H7 (cell line): ENCODE measurements around the gene NSUN6. TPM values are rescaled to one million over a fixed set of nuclear protein-coding genes. Genes with fewer than 3 reads are reported as not detected.
"Not testable (repeated sequence)": the region's sequence is repeated elsewhere in the genome, so short reads cannot be mapped to it uniquely, and the experiment has no call there.

Experiments
- DNase-seq: peaks from one replicate; pipeline ENCODE4 v3.0.0; 2012
- H3K27me3 ChIP-seq: 2 replicates; pipeline ENCODE4 v1.6.0; 2011; ENCODE audit warnings: mild to moderate bottlenecking, low read length; ENCODE audit not compliant: control insufficient read depth, insufficient read depth
- H3K36me3 ChIP-seq: replicated peaks from 2 replicates; pipeline ENCODE4 v1.5.1; 2011; ENCODE audit warnings: low read length; ENCODE audit not compliant: control insufficient read depth, insufficient read depth
- H3K4me3 ChIP-seq: 2 replicates; pipeline ENCODE4 v1.5.1; 2011; ENCODE audit warnings: low read depth, mild to moderate bottlenecking, control low read depth, low read length, moderate library complexity; ENCODE audit not compliant: insufficient read depth
- total RNA-seq: library from RNA; depleted of rRNA; stranded (reverse); fragments of >200 nt; shearing (Covaris generic); gene quantifications from 2 replicates; pipeline ENCODE4 v1.2.3, GENCODE V29; 2014

NSUN6 gene
- total RNA-seq, 1 experiment from 2014 or later: 7.2 TPM

DNA sequence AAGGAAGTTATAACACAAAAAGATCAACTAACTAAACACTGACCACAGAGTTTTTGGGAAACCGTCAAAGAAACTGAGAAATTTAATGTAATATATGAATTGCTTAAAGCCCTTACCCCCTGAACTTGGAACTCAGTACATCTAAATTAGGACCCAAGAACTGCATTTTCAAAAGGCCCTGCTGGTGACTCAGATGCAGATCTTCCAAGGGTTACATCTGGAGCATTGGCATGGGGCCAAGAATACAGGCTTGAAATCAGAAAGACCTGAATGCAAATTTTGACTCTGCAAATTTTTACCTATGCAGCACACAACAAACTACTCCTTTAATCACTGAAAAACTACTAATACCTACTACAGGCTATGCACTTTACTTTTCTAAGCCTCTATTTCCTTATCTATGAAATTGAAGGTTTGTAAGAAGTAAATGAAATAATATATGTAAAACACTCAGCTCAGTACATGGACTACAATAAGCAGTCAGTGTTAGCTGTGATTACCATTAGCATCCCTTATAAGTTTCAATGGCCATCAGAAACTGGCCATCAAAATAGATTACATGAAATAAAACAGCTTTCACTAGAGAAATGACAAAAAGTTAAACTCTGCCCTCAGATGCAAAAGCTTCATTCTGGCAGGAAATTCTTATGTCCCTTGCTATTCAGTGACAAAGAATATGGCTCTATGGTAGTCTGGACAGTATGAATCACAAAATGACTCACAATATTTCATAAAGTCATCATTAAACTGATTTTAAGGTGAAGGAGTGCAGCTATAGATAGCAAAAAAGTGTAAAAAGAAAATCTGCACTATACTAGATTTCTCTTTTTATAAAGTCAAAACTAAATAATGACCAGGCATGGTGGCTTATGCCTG lies 43.6 kb downstream of the NSUN6 start:
- no peak for DNase-seq
- Histone ChIP-seq H3K27me3 (no peaks in the 10 kb centered on the region), H3K4me3 (no peak overlapping the region), H3K36me3 (peaks cover 1% of the 10 kb centered on the region)

DNA sequence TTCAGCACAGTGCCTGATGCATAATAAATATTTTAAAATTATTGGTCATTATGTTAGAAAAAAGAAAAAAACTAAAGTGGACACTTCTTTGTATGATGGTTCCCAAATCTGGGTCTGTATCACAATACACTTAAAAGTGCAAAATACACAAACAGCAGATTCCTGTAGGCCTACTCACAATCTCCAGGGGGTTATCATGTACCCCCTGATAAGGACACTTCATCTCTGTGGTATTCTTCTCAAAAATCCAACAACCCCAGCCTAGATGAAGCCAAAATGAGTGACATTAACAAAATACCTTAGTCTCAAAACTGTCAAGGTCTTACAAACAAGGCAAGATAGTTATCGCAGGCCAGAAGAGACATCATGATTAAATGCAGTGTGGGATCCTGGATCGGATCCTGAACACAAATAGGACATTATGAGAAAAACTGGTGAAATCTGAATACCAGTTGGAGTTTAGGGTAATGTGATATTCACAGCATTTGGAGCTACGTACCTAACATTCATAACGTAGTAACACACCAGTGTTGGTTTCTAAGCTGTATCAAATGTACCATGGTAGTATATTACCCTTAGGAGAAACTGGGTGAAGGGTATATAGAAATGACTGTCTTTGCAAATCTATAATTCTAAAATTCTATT lies 45.2 kb downstream of the NSUN6 start:
- H3K27me3 ChIP-seq: no peaks in the 10 kb centered on the region
- no peak for DNase-seq

DNA sequence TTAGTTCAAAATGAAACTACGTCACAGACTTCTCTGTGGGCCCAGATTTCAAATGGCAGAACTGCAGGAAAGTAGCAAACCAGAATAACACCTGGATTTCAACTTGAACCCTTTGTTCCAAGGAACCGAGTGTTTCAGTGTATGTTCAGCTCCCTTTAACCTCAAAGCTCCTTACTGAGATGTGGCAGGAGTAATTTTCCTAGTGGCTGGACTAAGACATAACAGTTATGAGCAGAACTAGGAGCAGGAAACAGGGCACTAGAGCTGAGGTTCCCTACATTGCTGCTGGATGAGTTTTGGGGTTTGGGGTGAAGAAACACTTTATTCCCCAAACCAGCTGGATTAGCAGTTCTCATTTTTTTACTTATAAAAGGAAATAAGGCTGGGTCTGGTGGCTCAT lies 50.1 kb downstream of the NSUN6 start:
- no peaks in the 10 kb centered on the region for H3K27me3 ChIP-seq

More for the DNA sequence above, 45.2 kb downstream of the NSUN6 start:
- Histone ChIP-seq H3K4me3 (no peak overlapping the region), H3K36me3 (no peaks in the 10 kb centered on the region; the same call in none of the 2 replicates)

GRCh38 chr10:18599392-18599791 lies 52.0 kb downstream of the NSUN6 start:
- no peak for DNase-seq
- no peaks in the 10 kb centered on the region; the same call in 1 of the 2 replicates for H3K36me3 ChIP-seq
- H3K27me3 ChIP-seq: no peaks in the 10 kb centered on the region
- no peak overlapping the region for H3K4me3 ChIP-seq

More for the DNA sequence above, 50.1 kb downstream of the NSUN6 start:
- no peak for DNase-seq
- Histone ChIP-seq H3K4me3 (no peak overlapping the region), H3K36me3 (no peaks in the 10 kb centered on the region; the same call in 1 of the 2 replicates)

GRCh38 chr10:18594574-18595156 lies 56.7 kb downstream of the NSUN6 start:
- no peaks in the 10 kb centered on the region; the same call in 1 of the 2 replicates for H3K36me3 ChIP-seq
- no peak overlapping the region for H3K4me3 ChIP-seq
- peak; percentile 43 for DNase-seq
- H3K27me3 ChIP-seq: no peaks in the 10 kb centered on the region

GRCh38 chr10:18591141-18591540 lies 60.2 kb downstream of the NSUN6 start:
- H3K36me3 ChIP-seq, DNase-seq, H3K4me3 ChIP-seq, H3K27me3 ChIP-seq: not testable (repeated sequence)

DNA sequence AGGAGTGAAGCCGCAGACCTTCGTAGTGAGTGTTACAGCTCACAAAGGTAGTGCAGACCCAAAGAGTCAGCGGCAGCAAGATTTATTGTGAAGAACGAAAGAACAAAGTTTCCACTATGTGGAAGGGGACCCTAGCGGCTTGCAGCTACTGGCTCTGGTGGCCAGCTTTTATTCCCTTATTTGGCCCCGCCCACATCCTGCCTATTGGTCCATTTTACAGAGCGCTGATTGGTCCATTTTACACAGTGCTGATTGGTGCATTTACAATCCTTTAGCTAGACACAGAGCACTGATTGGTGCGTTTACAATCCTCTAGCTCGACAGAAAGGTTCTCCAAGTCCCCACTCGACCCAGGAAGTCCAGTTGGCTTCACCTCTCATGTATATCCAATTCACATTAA lies 64.8 kb downstream of the NSUN6 start:
- not testable (repeated sequence) for H3K36me3 ChIP-seq, H3K4me3 ChIP-seq, H3K27me3 ChIP-seq, DNase-seq

DNA sequence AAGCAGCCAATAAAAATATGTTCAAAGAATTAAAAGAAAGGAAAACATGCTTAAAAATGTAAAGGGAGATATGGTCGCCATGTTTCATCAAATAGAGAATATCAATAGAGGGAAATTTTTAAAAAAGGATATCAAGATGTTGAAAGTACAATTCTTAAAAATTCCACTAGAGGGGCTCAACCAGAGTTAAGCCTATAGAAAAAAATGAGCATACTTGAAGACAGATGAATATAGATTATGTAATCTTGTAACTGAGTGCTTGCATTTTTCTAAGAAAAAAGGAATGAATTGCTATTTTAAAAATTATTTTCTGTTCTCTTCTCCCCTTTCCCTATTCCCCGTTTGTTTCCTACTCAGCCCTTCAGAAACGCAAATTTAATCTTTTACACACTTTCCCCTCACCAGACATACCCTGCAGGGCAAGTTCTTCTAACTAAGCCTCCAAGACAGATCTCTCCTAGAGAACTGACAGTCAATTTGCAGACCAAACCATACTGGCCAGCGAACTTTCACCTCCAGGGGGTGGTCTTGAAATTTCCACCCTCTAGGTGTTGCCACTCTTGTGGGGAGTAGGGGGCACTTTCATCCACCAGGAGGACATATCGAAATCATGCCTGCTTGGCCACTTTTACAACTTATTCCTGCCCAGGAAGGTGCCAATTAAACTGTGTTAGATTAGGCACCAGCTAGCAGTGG lies 67.7 kb downstream of the NSUN6 start:
- Histone ChIP-seq H3K4me3 (no peak overlapping the region), H3K27me3 (no peaks in the 10 kb centered on the region), H3K36me3 (peaks cover 1% of the 10 kb centered on the region; the same call in 1 of the 2 replicates)
- DNase-seq: no peak

- no peak overlapping the region for H3K4me3 ChIP-seq
- no peaks in the 10 kb centered on the region for H3K27me3 ChIP-seq
- DNase-seq: no peak
- H3K36me3 ChIP-seq: no peaks in the 10 kb centered on the region
Measured at GRCh38 chr10:18582803-18583202, 68.6 kb downstream of the NSUN6 start.

DNA sequence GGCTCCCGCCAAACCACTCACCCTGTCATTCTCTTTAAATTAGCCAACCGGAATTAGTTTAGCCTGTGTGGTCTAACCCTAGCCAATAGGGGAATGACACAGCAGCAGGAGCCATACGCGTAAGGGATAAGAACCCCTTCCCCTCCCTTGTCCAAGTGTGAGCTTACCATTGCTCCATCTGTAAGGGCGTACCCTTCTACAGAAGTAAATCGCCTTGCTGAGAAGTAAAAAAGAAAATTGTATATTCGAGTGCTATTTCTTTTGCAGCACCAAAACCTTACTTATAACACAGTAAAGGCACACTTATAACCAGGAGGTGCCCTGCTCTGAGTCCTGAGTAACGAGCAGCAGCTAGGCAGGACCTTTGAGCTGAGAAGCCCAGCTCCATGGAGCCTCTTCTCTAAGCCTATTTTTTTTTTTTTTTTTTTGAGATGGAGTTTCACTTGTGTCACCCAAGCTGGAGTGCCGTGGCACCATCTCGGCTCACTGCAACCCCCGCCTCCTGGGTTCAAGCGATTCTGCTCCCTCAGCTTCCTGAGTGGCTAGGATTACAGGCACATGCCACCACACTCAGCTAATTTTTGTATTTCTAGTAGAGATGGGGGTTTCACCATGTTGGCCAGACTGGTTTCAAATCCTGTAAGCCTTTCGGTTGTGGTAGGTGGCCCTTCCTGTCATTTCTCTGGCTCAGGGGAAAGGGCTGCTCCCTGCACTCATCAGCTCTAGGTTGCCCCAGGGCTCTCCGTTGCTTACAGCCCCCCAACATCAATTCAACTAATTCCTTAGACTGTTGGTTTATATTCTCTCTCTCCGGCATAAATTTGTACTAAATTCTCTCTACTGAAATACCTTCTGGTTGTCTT lies 73.3 kb downstream of the NSUN6 start:
- Histone ChIP-seq H3K4me3 (no peak overlapping the region), H3K36me3 (no peaks in the 10 kb centered on the region; the same call in 1 of the 2 replicates), H3K27me3 (no peaks in the 10 kb centered on the region)
- no peak for DNase-seq

GRCh38 chr10:18576586-18576985 lies 74.8 kb downstream of the NSUN6 start:
- Histone ChIP-seq H3K27me3 (no peaks in the 10 kb centered on the region), H3K36me3 (no peaks in the 10 kb centered on the region; the same call in 1 of the 2 replicates), H3K4me3 (no peak overlapping the region)
- DNase-seq: no peak

DNA sequence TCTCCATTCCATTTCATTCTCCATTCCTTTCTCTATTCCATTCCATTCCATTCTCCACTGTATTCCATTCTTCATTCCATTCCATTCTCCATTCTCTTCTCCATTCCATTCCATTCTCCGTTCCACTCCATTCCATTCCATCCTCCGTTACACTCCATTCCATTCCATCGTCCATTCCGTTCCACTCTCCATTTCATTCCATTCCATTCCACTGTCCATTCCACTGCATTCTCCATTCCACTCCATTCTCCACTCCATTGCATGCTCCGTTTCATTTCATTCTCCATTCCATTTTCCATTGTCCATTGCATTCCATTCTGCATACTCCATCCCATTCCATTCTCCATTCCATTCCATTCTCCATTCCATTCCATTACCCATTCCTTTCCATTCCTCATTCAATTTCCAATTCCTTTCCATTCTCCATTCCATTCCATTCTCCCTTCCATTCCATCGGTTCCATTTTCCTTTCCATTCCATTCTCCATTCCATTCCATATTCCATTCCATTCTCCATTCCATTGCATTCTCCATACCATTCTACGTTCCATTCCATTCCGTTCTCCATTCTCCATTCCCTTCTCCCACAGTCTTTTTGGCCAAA lies 78.3 kb downstream of the NSUN6 start:
- DNase-seq: no peak
- Histone ChIP-seq H3K4me3 (no peak overlapping the region), H3K27me3 (no peaks in the 10 kb centered on the region), H3K36me3 (no peaks in the 10 kb centered on the region; the same call in 1 of the 2 replicates)

DNA sequence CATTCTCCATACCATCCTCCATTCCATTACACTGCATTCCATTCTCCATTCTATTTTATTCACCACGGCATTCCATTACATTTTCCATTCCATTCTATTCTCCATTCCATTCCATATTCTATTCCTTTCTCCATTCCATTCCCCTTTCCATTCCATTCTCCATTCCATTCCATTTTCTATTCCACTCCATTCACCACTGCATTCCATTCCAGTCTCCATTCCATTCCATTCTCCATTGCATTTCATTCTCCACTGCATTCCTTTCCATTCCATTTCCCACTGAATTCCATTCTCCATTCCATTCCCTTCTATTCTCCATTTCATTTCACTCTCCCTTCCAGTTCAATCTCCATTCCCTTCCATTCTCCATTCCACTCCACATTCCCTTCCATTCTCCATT lies 79.6 kb downstream of the NSUN6 start:
- Histone ChIP-seq H3K27me3 (no peaks in the 10 kb centered on the region), H3K4me3 (no peak overlapping the region), H3K36me3 (no peaks in the 10 kb centered on the region; the same call in 1 of the 2 replicates)
- DNase-seq: no peak
